ENCODE measurements around the gene ALDH7A1.

GRCh38 chr5:126501448-126501847 lies 93.6 kb downstream of the ALDH7A1 start:
- TF ChIP-seq, protein P1, sequence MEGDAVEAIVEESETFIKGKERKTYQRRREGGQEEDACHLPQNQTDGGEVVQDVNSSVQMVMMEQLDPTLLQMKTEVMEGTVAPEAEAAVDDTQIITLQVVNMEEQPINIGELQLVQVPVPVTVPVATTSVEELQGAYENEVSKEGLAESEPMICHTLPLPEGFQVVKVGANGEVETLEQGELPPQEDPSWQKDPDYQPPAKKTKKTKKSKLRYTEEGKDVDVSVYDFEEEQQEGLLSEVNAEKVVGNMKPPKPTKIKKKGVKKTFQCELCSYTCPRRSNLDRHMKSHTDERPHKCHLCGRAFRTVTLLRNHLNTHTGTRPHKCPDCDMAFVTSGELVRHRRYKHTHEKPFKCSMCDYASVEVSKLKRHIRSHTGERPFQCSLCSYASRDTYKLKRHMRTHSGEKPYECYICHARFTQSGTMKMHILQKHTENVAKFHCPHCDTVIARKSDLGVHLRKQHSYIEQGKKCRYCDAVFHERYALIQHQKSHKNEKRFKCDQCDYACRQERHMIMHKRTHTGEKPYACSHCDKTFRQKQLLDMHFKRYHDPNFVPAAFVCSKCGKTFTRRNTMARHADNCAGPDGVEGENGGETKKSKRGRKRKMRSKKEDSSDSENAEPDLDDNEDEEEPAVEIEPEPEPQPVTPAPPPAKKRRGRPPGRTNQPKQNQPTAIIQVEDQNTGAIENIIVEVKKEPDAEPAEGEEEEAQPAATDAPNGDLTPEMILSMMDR (IDR thresholded peaks at IDR 0.05) = no peak
- no peak for TF ChIP-seq POLR2A (IDR thresholded peaks at IDR 0.05)
